DOHH2 (cell line): ENCODE data around the gene SLC5A6.

Experiments used
- H3F3A ChIP-seq: fragments of 200-600 bp; sonication (generic), shearing (Covaris generic); 2 replicates; pipeline ENCODE4 v1.6.0; 2016; ENCODE audit warnings: antibody characterized with exemption, mild to moderate bottlenecking; ENCODE audit not compliant: control insufficient read depth, insufficient read depth
- H3K27ac ChIP-seq: fragments of 200-600 bp; sonication (generic); 2 replicates; pipeline ENCODE4 v1.5.1; 2014; ENCODE audit warnings: low read depth, mild to moderate bottlenecking, low read length, moderate library complexity
- H3K27me3 ChIP-seq: fragments of 200-600 bp; sonication (generic); 2 replicates; pipeline ENCODE4 v1.6.1; 2014; ENCODE audit warnings: mild to moderate bottlenecking, low read length, mixed read lengths; ENCODE audit not compliant: control insufficient read depth
- H3K36me3 ChIP-seq: fragments of 200-600 bp; sonication (generic); 2 replicates; pipeline ENCODE4 v1.6.1; 2014; ENCODE audit warnings: mild to moderate bottlenecking, low read length, moderate library complexity, mixed read lengths; ENCODE audit not compliant: control insufficient read depth
- H3K4me1 ChIP-seq: fragments of 200-600 bp; sonication (generic); 2 replicates; pipeline ENCODE4 v1.6.1; 2014; ENCODE audit warnings: mild to moderate bottlenecking, low read length, mixed read lengths; ENCODE audit not compliant: control insufficient read depth
- H3K4me2 ChIP-seq: fragments of 200-600 bp; sonication (generic); 2 replicates; pipeline ENCODE4 v1.6.0; 2014; ENCODE audit warnings: mild to moderate bottlenecking, low read length, moderate library complexity
- H3K4me3 ChIP-seq: fragments of 200-600 bp; sonication (generic); 2 replicates; pipeline ENCODE4 v1.5.1; 2014; ENCODE audit warnings: mild to moderate bottlenecking, low read length, mixed read lengths
- H3K79me2 ChIP-seq: fragments of 200-600 bp; sonication (generic); 2 replicates; pipeline ENCODE4 v1.6.1; 2014; ENCODE audit warnings: mild to moderate bottlenecking, low read length, mixed read lengths; ENCODE audit not compliant: control insufficient read depth
- H3K9me2 ChIP-seq: fragments of 200-600 bp; sonication (generic); replicated peaks from 2 replicates; pipeline ENCODE4 v1.6.1; 2014; ENCODE audit warnings: mild to moderate bottlenecking, low read length, mixed read lengths; ENCODE audit not compliant: control insufficient read depth
- H3K9me3 ChIP-seq: fragments of 200-600 bp; sonication (generic); 2 replicates; pipeline ENCODE4 v1.6.1; 2014; ENCODE audit warnings: antibody characterized with exemption, low read length, mixed read lengths; ENCODE audit not compliant: control insufficient read depth, insufficient read depth
- H4K20me1 ChIP-seq: fragments of 200-600 bp; sonication (generic); 2 replicates; pipeline ENCODE4 v1.6.0; 2014; ENCODE audit warnings: low read depth, mild to moderate bottlenecking, antibody characterized with exemption, low read length, moderate library complexity; ENCODE audit not compliant: control insufficient read depth, insufficient read depth
- EZH2phosphoT487 ChIP-seq: fragments of 200-600 bp; sonication (generic); IDR thresholded peaks from 2 replicates; pipeline ENCODE4 v1.6.1; 2017; ENCODE audit warnings: borderline replicate concordance, mild to moderate bottlenecking, antibody characterized with exemption, low read length, moderate library complexity, mixed read lengths
- TF ChIP-seq, protein P1 (sequence below): fragments of 200-600 bp; sonication (generic); IDR thresholded peaks from one replicate; pipeline ENCODE4 v1.5.1; 2014; ENCODE audit warnings: antibody characterized with exemption, mild to moderate bottlenecking, low read depth, low read length; ENCODE audit not compliant: poor library complexity, severe bottlenecking

SLC5A6 gene

DNA sequence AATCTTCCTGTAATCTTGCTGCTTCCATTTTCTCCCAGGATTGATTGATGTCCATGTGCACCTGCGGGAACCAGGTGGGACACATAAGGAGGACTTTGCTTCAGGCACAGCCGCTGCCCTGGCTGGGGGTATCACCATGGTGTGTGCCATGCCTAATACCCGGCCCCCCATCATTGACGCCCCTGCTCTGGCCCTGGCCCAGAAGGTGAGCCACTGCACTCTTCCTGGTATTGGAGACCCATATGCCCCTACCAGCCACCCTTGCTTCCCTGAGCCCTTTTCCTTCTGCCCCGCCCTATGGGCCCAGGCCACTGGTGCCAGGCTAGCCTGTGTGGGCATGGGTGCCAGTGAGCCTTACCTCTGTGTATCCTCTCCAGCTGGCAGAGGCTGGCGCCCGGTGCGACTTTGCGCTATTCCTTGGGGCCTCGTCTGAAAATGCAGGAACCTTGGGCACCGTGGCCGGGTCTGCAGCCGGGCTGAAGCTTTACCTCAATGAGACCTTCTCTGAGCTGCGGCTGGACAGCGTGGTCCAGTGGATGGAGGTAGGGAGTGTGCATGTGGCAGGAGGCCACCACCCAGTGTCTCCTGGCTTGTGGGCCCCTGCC lies 25.4 kb upstream of the SLC5A6 start:
- no peaks in the 10 kb centered on the region for H3K4me1 ChIP-seq
- H3K9me2 ChIP-seq: no peaks in the 10 kb centered on the region
- H3K4me2 ChIP-seq: no peak overlapping the region
- H3K4me3 ChIP-seq: no peak overlapping the region
- no peaks in the 10 kb centered on the region for H3K9me3 ChIP-seq
- H4K20me1 ChIP-seq: no peaks in the 10 kb centered on the region
- no peak overlapping the region for H3K27ac ChIP-seq
- H3K79me2 ChIP-seq: no peaks in the 10 kb centered on the region
- H3K36me3 ChIP-seq: peaks cover 91% of the 10 kb centered on the region
- no peaks in the 10 kb centered on the region for H3K27me3 ChIP-seq
- TF ChIP-seq EZH2phosphoT487: no peak
- TF ChIP-seq, protein P1, sequence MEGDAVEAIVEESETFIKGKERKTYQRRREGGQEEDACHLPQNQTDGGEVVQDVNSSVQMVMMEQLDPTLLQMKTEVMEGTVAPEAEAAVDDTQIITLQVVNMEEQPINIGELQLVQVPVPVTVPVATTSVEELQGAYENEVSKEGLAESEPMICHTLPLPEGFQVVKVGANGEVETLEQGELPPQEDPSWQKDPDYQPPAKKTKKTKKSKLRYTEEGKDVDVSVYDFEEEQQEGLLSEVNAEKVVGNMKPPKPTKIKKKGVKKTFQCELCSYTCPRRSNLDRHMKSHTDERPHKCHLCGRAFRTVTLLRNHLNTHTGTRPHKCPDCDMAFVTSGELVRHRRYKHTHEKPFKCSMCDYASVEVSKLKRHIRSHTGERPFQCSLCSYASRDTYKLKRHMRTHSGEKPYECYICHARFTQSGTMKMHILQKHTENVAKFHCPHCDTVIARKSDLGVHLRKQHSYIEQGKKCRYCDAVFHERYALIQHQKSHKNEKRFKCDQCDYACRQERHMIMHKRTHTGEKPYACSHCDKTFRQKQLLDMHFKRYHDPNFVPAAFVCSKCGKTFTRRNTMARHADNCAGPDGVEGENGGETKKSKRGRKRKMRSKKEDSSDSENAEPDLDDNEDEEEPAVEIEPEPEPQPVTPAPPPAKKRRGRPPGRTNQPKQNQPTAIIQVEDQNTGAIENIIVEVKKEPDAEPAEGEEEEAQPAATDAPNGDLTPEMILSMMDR: no peak
- no peaks in the 10 kb centered on the region for H3F3A ChIP-seq

GRCh38 chr2:27236626-27237025 lies 24.6 kb upstream of the SLC5A6 start:
- Histone ChIP-seq H4K20me1 (no peaks in the 10 kb centered on the region), H3F3A (no peaks in the 10 kb centered on the region), H3K36me3 (peaks cover 91% of the 10 kb centered on the region), H3K4me1 (no peaks in the 10 kb centered on the region), H3K4me3 (no peak overlapping the region), H3K27me3 (no peaks in the 10 kb centered on the region), H3K27ac (no peak overlapping the region), H3K79me2 (no peaks in the 10 kb centered on the region), H3K9me2 (no peaks in the 10 kb centered on the region), H3K4me2 (no peak overlapping the region), H3K9me3 (no peaks in the 10 kb centered on the region)
- TF ChIP-seq EZH2phosphoT487: no peak
- TF ChIP-seq, protein P1: no peak

GRCh38 chr2:27236136-27236535 lies 24.1 kb upstream of the SLC5A6 start:
- Histone ChIP-seq H3K36me3 (peaks cover 91% of the 10 kb centered on the region), H3K4me3 (no peak overlapping the region), H3K27me3 (no peaks in the 10 kb centered on the region), H3K4me2 (no peak overlapping the region), H3K79me2 (no peaks in the 10 kb centered on the region), H3K9me2 (no peaks in the 10 kb centered on the region), H4K20me1 (no peaks in the 10 kb centered on the region), H3F3A (no peaks in the 10 kb centered on the region), H3K27ac (no peak overlapping the region), H3K4me1 (no peaks in the 10 kb centered on the region), H3K9me3 (no peaks in the 10 kb centered on the region)
- TF ChIP-seq, protein P1: no peak
- no peak for TF ChIP-seq EZH2phosphoT487
